HG03196 (cell line): ENCODE data around the gene CCDC34.

Experiments used
- ATAC-seq: cut with Tn5 transposase; IDR thresholded peaks from one replicate; pipeline ENCODE4 v1.9.1; 2021; ENCODE audit not compliant: unreplicated experiment

CCDC34 gene

GRCh38 chr11:27292637-27293010, 70.4 kb downstream of the CCDC34 start:
- no peak for ATAC-seq

- no peak for ATAC-seq
These were observed 70.9 kb downstream of the CCDC34 start for GRCh38 chr11:27291954-27292636.

- ATAC-seq: no peak
These were observed 71.6 kb downstream of the CCDC34 start for GRCh38 chr11:27291302-27291889.

- no peak for ATAC-seq
These were observed 72.6 kb downstream of the CCDC34 start for GRCh38 chr11:27290261-27291050.
